ENCODE results near the gene SH3TC1. TPM values are rescaled to one million over a fixed set of nuclear protein-coding genes. Genes with fewer than 3 reads are reported as not detected.

Gene SH3TC1
- 94.8 and 141 TPM in 2 replicates for total RNA-seq

GRCh38 chr4:8198906-8199593 is at the start of gene SH3TC1:
TSS of gene SH3TC1 (plus strand) at chr4:8199290. CDS start at chr4:8205195, 5,905 bp downstream.

GRCh38 chr4:8158710-8159536 is 40.2 kb upstream of the SH3TC1 start, which contains the start of gene ABLIM2:
TSS of gene ABLIM2 (minus strand) at chr4:8158813. CDS start at chr4:8158689, 124 bp downstream.

GRCh38 chr4:8269535-8270417 is 70.7 kb downstream of the SH3TC1 start, which contains the start of gene HTRA3:
TSS of gene HTRA3 (plus strand) at chr4:8269754. CDS start at chr4:8269969, 215 bp downstream.

Other genes with a start within 250 kb of the SH3TC1 start
- under 0.01 and 5.0 TPM in 2 replicates for gene ABLIM2, start 40.5 kb upstream of the SH3TC1 start, total RNA-seq
- gene HTRA3, start 70.5 kb downstream of the SH3TC1 start, total RNA-seq, result 10.8 and 11.0 TPM in 2 replicates
- gene ACOX3, start 241.4 kb downstream of the SH3TC1 start, total RNA-seq, result 29.6 and 34.7 TPM in 2 replicates
- 14.3 and 21.9 TPM in 2 replicates for gene TRMT44, start 241.5 kb downstream of the SH3TC1 start, total RNA-seq

Measured in epithelial cell of umbilical artery (primary cell).